Osteoblast (primary cell): ENCODE measurements around the gene BID. TPM values are rescaled to one million over a fixed set of nuclear protein-coding genes. Genes with fewer than 3 reads are reported as not detected.

ENCODE experiments used
- DNase-seq: peaks from one replicate; pipeline ENCODE4 v3.0.0; 2011; ENCODE audit warnings: low spot score, mixed read lengths; ENCODE audit not compliant: insufficient read length; ENCODE audit errors: missing footprints
- H2AFZ ChIP-seq: 2 replicates; pipeline ENCODE4 v1.6.0; 2011; ENCODE audit warnings: mild to moderate bottlenecking, low read length
- H3K27ac ChIP-seq: 2 replicates; pipeline ENCODE4 v1.5.1; 2011; ENCODE audit warnings: mild to moderate bottlenecking, low read depth, low read length, moderate library complexity
- H3K27me3 ChIP-seq: 2 replicates; pipeline ENCODE4 v1.6.0; 2012; ENCODE audit warnings: mild to moderate bottlenecking, control low read depth, inconsistent platforms, low read length, moderate library complexity; ENCODE audit not compliant: insufficient read depth
- H3K36me3 ChIP-seq: 2 replicates; pipeline ENCODE4 v1.5.1; 2011; ENCODE audit warnings: mild to moderate bottlenecking, low read length, control low read depth, moderate library complexity; ENCODE audit not compliant: insufficient read depth
- H3K4me1 ChIP-seq: 2 replicates; pipeline ENCODE4 v1.5.1; 2011; ENCODE audit warnings: mild to moderate bottlenecking, low read length, control low read depth, moderate library complexity; ENCODE audit not compliant: insufficient read depth
- H3K4me2 ChIP-seq: 2 replicates; pipeline ENCODE4 v1.6.0; 2011; ENCODE audit warnings: mild to moderate bottlenecking, low read length; ENCODE audit not compliant: insufficient read depth
- H3K4me3 ChIP-seq: fragments of 200-600 bp; sonication (generic); 3 replicates; pipeline ENCODE4 v1.5.1; 2012; ENCODE audit warnings: mild to moderate bottlenecking, low read length, inconsistent platforms; ENCODE audit not compliant: insufficient read depth
- H3K79me2 ChIP-seq: 2 replicates; pipeline ENCODE4 v1.6.0; 2012; ENCODE audit warnings: mild to moderate bottlenecking, low read length, control low read depth, inconsistent platforms; ENCODE audit not compliant: insufficient read depth
- H3K9me3 ChIP-seq: 2 replicates; pipeline ENCODE4 v1.5.1; 2011; ENCODE audit warnings: low read depth, low read length, control low read depth
- H4K20me1 ChIP-seq: 2 replicates; pipeline ENCODE4 v1.6.0; 2012; ENCODE audit warnings: mild to moderate bottlenecking, low read length, control low read depth; ENCODE audit not compliant: insufficient read depth
- CTCF ChIP-seq: IDR thresholded peaks from 2 replicates; pipeline ENCODE4 v1.5.1; 2011; ENCODE audit warnings: mild to moderate bottlenecking, low read depth, low read length, moderate library complexity; ENCODE audit errors: extremely low read depth
- small RNA-seq: library from RNA; depleted of rRNA; stranded (forward); fragments of <200 nt; gene quantifications from one replicate; pipeline ENCODE3, GENCODE V24; 2012
- total RNA-seq: library from RNA; depleted of rRNA; stranded (reverse); fragments of >200 nt; gene quantifications from 2 replicates; pipeline ENCODE4 v1.2.3, GENCODE V29; 2012

The BID gene
- total RNA-seq, 1 donor: 16.3 TPM

GRCh38 chr22:17694193-17694592 is 80.1 kb downstream of the BID start:
- H3K36me3 ChIP-seq: peaks cover 5% of the 10 kb centered on the region
- no peak overlapping the region for H2AFZ ChIP-seq
- no peak for DNase-seq
- no peak overlapping the region for H3K4me3 ChIP-seq
- peaks cover 12% of the 10 kb centered on the region for H3K79me2 ChIP-seq
- no peaks in the 10 kb centered on the region for H3K9me3 ChIP-seq
- H3K27me3 ChIP-seq: no peaks in the 10 kb centered on the region
- no peaks in the 10 kb centered on the region for H3K4me1 ChIP-seq
- H3K27ac ChIP-seq: no peak overlapping the region
- no peak overlapping the region for H3K4me2 ChIP-seq
- no peak for TF ChIP-seq CTCF
- no peaks in the 10 kb centered on the region for H4K20me1 ChIP-seq

- Histone ChIP-seq H3K9me3 (no peaks in the 10 kb centered on the region), H3K4me3 (no peak overlapping the region), H3K4me2 (no peak overlapping the region), H3K36me3 (peaks cover 5% of the 10 kb centered on the region), H3K27me3 (no peaks in the 10 kb centered on the region), H2AFZ (no peak overlapping the region), H3K79me2 (peaks cover 11% of the 10 kb centered on the region), H4K20me1 (no peaks in the 10 kb centered on the region), H3K4me1 (no peaks in the 10 kb centered on the region), H3K27ac (no peak overlapping the region)
- DNase-seq: no peak
- TF ChIP-seq CTCF: no peak
Measured at GRCh38 chr22:17692841-17693240, 81.4 kb downstream of the BID start.

GRCh38 chr22:17684245-17684644 is 90.0 kb downstream of the BID start:
- Histone ChIP-seq H4K20me1 (no peaks in the 10 kb centered on the region), H3K27me3 (no peaks in the 10 kb centered on the region), H3K9me3 (no peaks in the 10 kb centered on the region), H3K4me1 (no peaks in the 10 kb centered on the region), H3K4me3 (no peak overlapping the region), H3K36me3 (peaks cover 6% of the 10 kb centered on the region), H3K79me2 (peaks cover 11% of the 10 kb centered on the region), H3K27ac (no peak overlapping the region), H2AFZ (no peak overlapping the region), H3K4me2 (no peak overlapping the region)
- no peak for TF ChIP-seq CTCF
- DNase-seq: no peak

Small RNAs within 50 kb of the gene (small RNA-seq; reads per million reads assigned to genes)
- gene MIR3198-1: not detected

Other genes starting within 250 kb of the BID start
- not detected in 2 replicates for gene SLC25A18, start 211.0 kb downstream of the BID start, total RNA-seq
- 120 and 147 TPM in 2 replicates for gene ATP6V1E1, start 145.7 kb downstream of the BID start, total RNA-seq
- gene BCL2L13, start 135.7 kb downstream of the BID start, total RNA-seq: 82.2 and 86.5 TPM in 2 replicates